ENCODE measurements around the gene TGFB1I1.

The TGFB1I1 gene

GRCh38 chr16:31455601-31456314 is 16.2 kb upstream of the TGFB1I1 start:
- H3K9ac ChIP-seq (ENCODE audit: low read length) = no peak overlapping the region

GRCh38 chr16:31456988-31457360 is 15.0 kb upstream of the TGFB1I1 start:
- Histone ChIP-seq H3K9me3 (ENCODE audit: control insufficient read depth, low read length) (no peaks in the 10 kb centered on the region), H3K9ac (ENCODE audit: low read length) (no peak overlapping the region), H3K4me3 (ENCODE audit: low read length) (no peak overlapping the region), H3K4me1 (ENCODE audit: control insufficient read depth, insufficient read depth, low read length) (peaks cover 24% of the 10 kb centered on the region), H3K36me3 (ENCODE audit: control insufficient read depth, insufficient read depth, low read length) (no peaks in the 10 kb centered on the region), H3K27me3 (ENCODE audit: control insufficient read depth, insufficient read depth, low read length) (no peaks in the 10 kb centered on the region)

More at GRCh38 chr16:31455601-31456314, 16.2 kb upstream of the TGFB1I1 start:
- H3K9me3 ChIP-seq (ENCODE audit: control insufficient read depth, low read length) = no peaks in the 10 kb centered on the region
- no peaks in the 10 kb centered on the region for H3K27me3 ChIP-seq (ENCODE audit: control insufficient read depth, insufficient read depth, low read length)
- H3K4me3 ChIP-seq (ENCODE audit: low read length) = no peak overlapping the region
- H3K36me3 ChIP-seq (ENCODE audit: control insufficient read depth, insufficient read depth, low read length) = no peaks in the 10 kb centered on the region
- peaks cover 24% of the 10 kb centered on the region for H3K4me1 ChIP-seq (ENCODE audit: control insufficient read depth, insufficient read depth, low read length)

GRCh38 chr16:31458073-31458843 is 13.7 kb upstream of the TGFB1I1 start:
- Histone ChIP-seq H3K4me3 (ENCODE audit: low read length) (peak overlapping the region; percentile 81), H3K4me1 (ENCODE audit: control insufficient read depth, insufficient read depth, low read length) (peaks cover 24% of the 10 kb centered on the region), H3K36me3 (ENCODE audit: control insufficient read depth, insufficient read depth, low read length) (no peaks in the 10 kb centered on the region), H3K9ac (ENCODE audit: low read length) (peak overlapping the region; percentile 89), H3K9me3 (ENCODE audit: control insufficient read depth, low read length) (no peaks in the 10 kb centered on the region), H3K27me3 (ENCODE audit: control insufficient read depth, insufficient read depth, low read length) (no peaks in the 10 kb centered on the region)

GRCh38 chr16:31458844-31459686 is 12.9 kb upstream of the TGFB1I1 start, which contains the start of gene ARMC5:
TSS of gene ARMC5 (plus strand) at chr16:31459501. CDS start at chr16:31459525, 24 bp downstream.
- Histone ChIP-seq H3K4me1 (ENCODE audit: control insufficient read depth, insufficient read depth, low read length) (peaks cover 24% of the 10 kb centered on the region), H3K27me3 (ENCODE audit: control insufficient read depth, insufficient read depth, low read length) (no peaks in the 10 kb centered on the region), H3K9ac (ENCODE audit: low read length) (peak within 1 kb of the TSS; percentile 89), H3K4me3 (ENCODE audit: low read length) (peak within 1 kb of the TSS; percentile 81), H3K36me3 (ENCODE audit: control insufficient read depth, insufficient read depth, low read length) (no peaks in the 10 kb centered on the region), H3K9me3 (ENCODE audit: control insufficient read depth, low read length) (no peaks in the 10 kb centered on the region)

- H3K36me3 ChIP-seq (ENCODE audit: control insufficient read depth, insufficient read depth, low read length) = no peaks in the 10 kb centered on the region
- H3K27me3 ChIP-seq (ENCODE audit: control insufficient read depth, insufficient read depth, low read length) = no peaks in the 10 kb centered on the region
- H3K9ac ChIP-seq (ENCODE audit: low read length) = peak overlapping the region; percentile 89
- peak overlapping the region; percentile 81 for H3K4me3 ChIP-seq (ENCODE audit: low read length)
- no peaks in the 10 kb centered on the region for H3K9me3 ChIP-seq (ENCODE audit: control insufficient read depth, low read length)
- peaks cover 24% of the 10 kb centered on the region for H3K4me1 ChIP-seq (ENCODE audit: control insufficient read depth, insufficient read depth, low read length)
Observed at GRCh38 chr16:31459687-31460581, 12.0 kb upstream of the TGFB1I1 start.

GRCh38 chr16:31460582-31461002 is 11.4 kb upstream of the TGFB1I1 start:
- peaks cover 24% of the 10 kb centered on the region for H3K4me1 ChIP-seq (ENCODE audit: control insufficient read depth, insufficient read depth, low read length)
- peak overlapping the region; percentile 28 for H3K4me3 ChIP-seq (ENCODE audit: low read length)
- no peaks in the 10 kb centered on the region for H3K9me3 ChIP-seq (ENCODE audit: control insufficient read depth, low read length)
- no peaks in the 10 kb centered on the region for H3K27me3 ChIP-seq (ENCODE audit: control insufficient read depth, insufficient read depth, low read length)
- peak overlapping the region; percentile 35 for H3K9ac ChIP-seq (ENCODE audit: low read length)
- no peaks in the 10 kb centered on the region for H3K36me3 ChIP-seq (ENCODE audit: control insufficient read depth, insufficient read depth, low read length)

- Histone ChIP-seq H3K36me3 (ENCODE audit: control insufficient read depth, insufficient read depth, low read length) (no peaks in the 10 kb centered on the region), H3K9ac (ENCODE audit: low read length) (no peak overlapping the region), H3K4me1 (ENCODE audit: control insufficient read depth, insufficient read depth, low read length) (peaks cover 24% of the 10 kb centered on the region), H3K27me3 (ENCODE audit: control insufficient read depth, insufficient read depth, low read length) (no peaks in the 10 kb centered on the region), H3K4me3 (ENCODE audit: low read length) (no peak overlapping the region), H3K9me3 (ENCODE audit: control insufficient read depth, low read length) (no peaks in the 10 kb centered on the region)
Observed at GRCh38 chr16:31461201-31461920, 10.6 kb upstream of the TGFB1I1 start.

GRCh38 chr16:31461921-31462804 is 9.8 kb upstream of the TGFB1I1 start:
- Histone ChIP-seq H3K4me3 (ENCODE audit: low read length) (no peak overlapping the region), H3K36me3 (ENCODE audit: control insufficient read depth, insufficient read depth, low read length) (no peaks in the 10 kb centered on the region), H3K4me1 (ENCODE audit: control insufficient read depth, insufficient read depth, low read length) (peaks cover 16% of the 10 kb centered on the region), H3K9me3 (ENCODE audit: control insufficient read depth, low read length) (no peaks in the 10 kb centered on the region), H3K9ac (ENCODE audit: low read length) (no peak overlapping the region), H3K27me3 (ENCODE audit: control insufficient read depth, insufficient read depth, low read length) (no peaks in the 10 kb centered on the region)

GRCh38 chr16:31464348-31464769 is 7.6 kb upstream of the TGFB1I1 start:
- Histone ChIP-seq H3K4me1 (ENCODE audit: control insufficient read depth, insufficient read depth, low read length) (peaks cover 7% of the 10 kb centered on the region), H3K4me3 (ENCODE audit: low read length) (no peak overlapping the region), H3K9ac (ENCODE audit: low read length) (no peak overlapping the region), H3K9me3 (ENCODE audit: control insufficient read depth, low read length) (no peaks in the 10 kb centered on the region), H3K36me3 (ENCODE audit: control insufficient read depth, insufficient read depth, low read length) (no peaks in the 10 kb centered on the region), H3K27me3 (ENCODE audit: control insufficient read depth, insufficient read depth, low read length) (no peaks in the 10 kb centered on the region)

GRCh38 chr16:31464781-31465260 is 7.1 kb upstream of the TGFB1I1 start:
- Histone ChIP-seq H3K9ac (ENCODE audit: low read length) (no peak overlapping the region), H3K27me3 (ENCODE audit: control insufficient read depth, insufficient read depth, low read length) (no peaks in the 10 kb centered on the region), H3K4me1 (ENCODE audit: control insufficient read depth, insufficient read depth, low read length) (peaks cover 7% of the 10 kb centered on the region), H3K9me3 (ENCODE audit: control insufficient read depth, low read length) (no peaks in the 10 kb centered on the region), H3K36me3 (ENCODE audit: control insufficient read depth, insufficient read depth, low read length) (no peaks in the 10 kb centered on the region), H3K4me3 (ENCODE audit: low read length) (no peak overlapping the region)

Measured in mucosa of stomach (tissue), 1 donor.